LHCN-M2 (cell line): Measurements from ENCODE around the gene AMD1. TPM values are rescaled to one million over a fixed set of nuclear protein-coding genes. Genes with fewer than 3 reads are reported as not detected.
A peak's percentile ranks its signal among the peaks of the same experiment; 100 is the strongest.
"Not testable (repeated sequence)": the region's sequence is repeated elsewhere in the genome, so short reads cannot be mapped to it uniquely, and the experiment has no call there.

Experiments
- DNase-seq: peaks from one replicate; pipeline ENCODE4 v3.0.0-alpha.2; 2012; ENCODE audit warnings: low read depth
- polyA plus RNA-seq: library from polyadenylated mRNA; unstranded; fragments of >200 nt; gene quantifications from one replicate; pipeline ENCODE4 v1.2.1, GENCODE V29; 2012; ENCODE audit warnings: missing spikeins
- total RNA-seq: library from RNA; depleted of rRNA; stranded (reverse); fragments of >200 nt; gene quantifications from 2 replicates; pipeline ENCODE4 v1.2.3, GENCODE V29; 2014; rRNA removed

The AMD1 gene
- 132 and 139 TPM in 2 replicates for total RNA-seq
- polyA plus RNA-seq = 25.5 TPM

GRCh38 chr6:110873981-110874879 is at the start of gene AMD1:
Gene AMD1, plus strand, starts transcription at chr6:110874785. Its CDS starts 321 bp downstream, at chr6:110875106.
- peak; percentile 97 for DNase-seq

- no peak for DNase-seq
Measured at GRCh38 chr6:110826236-110827129, 48.1 kb upstream of the AMD1 start.

DNA sequence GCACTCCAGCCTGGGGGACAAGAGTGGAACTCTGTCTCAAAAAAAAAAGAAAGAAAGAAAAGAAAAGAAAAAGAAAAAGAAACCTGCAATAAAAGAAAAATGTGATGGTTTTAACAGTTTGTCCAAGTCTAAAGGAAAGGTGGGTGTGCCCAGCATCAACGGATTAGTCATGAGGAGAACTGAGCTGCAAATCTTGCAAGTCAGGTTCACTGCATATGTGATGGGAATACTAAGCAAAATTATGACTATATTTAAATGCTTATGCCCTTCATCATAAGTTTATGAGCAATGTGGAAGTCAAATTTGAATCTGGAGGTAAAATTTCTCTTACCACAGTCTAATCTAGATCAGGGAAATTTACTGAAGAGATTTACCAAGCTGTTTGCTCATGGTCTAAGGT is 46.2 kb upstream of the AMD1 start:
- peak; percentile 18 for DNase-seq

- no peak for DNase-seq
Measured at GRCh38 chr6:110831405-110831804, 43.2 kb upstream of the AMD1 start.

- no peak for DNase-seq
Measured at GRCh38 chr6:110833831-110834230, 40.8 kb upstream of the AMD1 start.

GRCh38 chr6:110835751-110836150 is 38.8 kb upstream of the AMD1 start:
- DNase-seq = not testable (repeated sequence)

GRCh38 chr6:110841266-110841665 is 33.3 kb upstream of the AMD1 start:
- no peak for DNase-seq

- DNase-seq = no peak
Measured at GRCh38 chr6:110849781-110850180, 24.8 kb upstream of the AMD1 start.

- DNase-seq = no peak
Measured at GRCh38 chr6:110852773-110853172, 21.8 kb upstream of the AMD1 start.

DNA sequence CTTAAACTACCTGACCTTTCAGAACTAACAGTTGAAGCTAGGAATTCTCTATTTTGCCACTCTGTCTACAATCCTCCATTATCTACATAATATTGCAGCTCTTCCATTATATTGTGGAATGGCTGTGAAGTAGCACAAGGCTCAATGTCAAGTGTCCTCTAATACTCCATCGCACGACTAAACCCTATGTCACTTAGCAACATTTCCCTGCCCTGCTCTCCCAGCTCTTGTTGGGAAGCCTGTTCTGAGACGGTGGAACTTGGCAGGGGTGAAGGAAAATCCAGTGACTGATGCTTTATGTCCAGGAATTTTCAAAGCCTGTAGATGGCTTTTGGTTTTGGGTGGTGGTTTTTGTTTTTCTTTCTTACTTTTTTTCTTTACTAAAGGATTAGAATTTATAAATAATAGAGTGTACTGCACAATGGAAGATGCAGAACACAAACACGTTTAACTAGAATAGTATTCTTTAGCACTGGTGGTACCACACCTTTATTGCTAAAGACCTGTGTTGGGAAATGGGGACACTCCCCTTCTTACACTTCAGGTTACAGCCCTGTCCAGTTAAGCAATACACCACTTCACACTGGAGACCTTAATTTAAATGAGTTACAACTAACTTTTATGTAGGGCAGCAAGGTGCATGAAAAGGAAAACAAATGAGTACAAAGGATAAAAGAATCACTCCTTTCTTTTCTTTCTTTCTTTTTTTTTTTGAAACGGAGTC is 20.7 kb upstream of the AMD1 start:
- no peak for DNase-seq

GRCh38 chr6:110856296-110856695 is 18.3 kb upstream of the AMD1 start:
- DNase-seq = peak; percentile 30

- DNase-seq = no peak
Measured at GRCh38 chr6:110858016-110858415, 16.6 kb upstream of the AMD1 start.

DNA sequence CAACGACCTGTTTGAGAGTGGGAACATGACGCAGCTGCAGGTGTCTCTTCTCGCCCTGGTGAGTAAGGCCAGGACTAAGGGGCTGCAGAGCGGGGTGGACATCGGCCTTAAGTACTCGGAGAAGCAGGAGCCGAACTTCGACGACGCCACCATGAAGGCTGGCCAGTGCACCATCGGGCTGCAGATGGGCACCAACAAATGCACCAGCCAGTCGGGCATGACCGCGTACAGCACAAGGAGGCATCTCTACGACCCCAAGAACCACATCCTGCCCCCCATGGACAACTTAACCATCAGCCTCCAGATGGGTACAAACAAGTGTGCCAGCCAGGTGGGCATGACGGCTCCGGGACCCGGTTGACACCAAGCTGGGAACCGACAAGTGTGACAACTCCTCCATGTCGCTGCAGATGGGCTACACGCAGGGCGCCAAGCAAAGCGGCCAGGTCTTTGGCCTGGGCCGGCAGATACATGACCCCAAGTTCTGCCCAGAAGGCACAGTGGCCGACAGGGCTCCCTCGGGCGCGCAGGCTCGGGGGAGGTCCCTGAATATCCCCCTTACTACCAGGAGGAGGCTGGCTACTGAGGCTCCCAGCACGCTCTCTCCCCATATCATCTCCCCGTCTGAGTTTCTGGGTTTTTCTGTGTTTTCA is 15.9 kb upstream of the AMD1 start:
- DNase-seq = no peak

- DNase-seq = no peak
Measured at GRCh38 chr6:110859335-110859792, 15.2 kb upstream of the AMD1 start.

- peak; percentile 44 for DNase-seq
Measured at GRCh38 chr6:110864824-110865223, 9.8 kb upstream of the AMD1 start.

- no peak for DNase-seq
Measured at GRCh38 chr6:110874880-110875547, 429 bp downstream of the AMD1 start.

GRCh38 chr6:110875548-110876169 is 1.1 kb downstream of the AMD1 start:
- DNase-seq = peak; percentile 31

- DNase-seq = peak; percentile 90
Measured at GRCh38 chr6:110876170-110876773, 1.7 kb downstream of the AMD1 start.

- DNase-seq = no peak
Measured at GRCh38 chr6:110876806-110877564, 2.4 kb downstream of the AMD1 start.
